Stimulated activated CD4-positive, alpha-beta T cell treated with anti-CD3 and anti-CD28 coated beads, Interleukin-4, amount 100 ng/mL, for 24 hours (primary cell): ENCODE data around the gene PPM1F.

Experiments
- DNase-seq: peaks from one replicate; pipeline ENCODE4 v3.0.0-alpha.2; 2020

The PPM1F gene

DNA sequence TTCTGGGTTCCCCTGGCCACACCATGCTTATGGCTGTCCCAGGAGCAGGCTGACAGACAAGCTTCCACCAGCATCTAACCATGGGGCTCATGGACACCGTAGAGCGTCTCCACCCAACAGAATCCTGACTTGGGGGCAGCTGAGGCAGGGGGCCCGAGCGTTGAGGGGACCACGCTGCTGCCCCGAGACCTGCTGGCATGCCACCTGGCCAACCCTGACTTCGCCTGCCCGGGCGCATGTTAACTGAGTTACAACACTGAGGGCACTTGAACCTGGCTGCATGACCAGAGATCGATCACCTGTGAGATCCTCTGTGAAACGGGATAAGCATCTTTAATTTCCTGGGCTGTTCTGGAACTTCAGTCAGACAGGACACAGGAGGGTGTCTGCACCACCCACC lies 13.7 kb downstream of the PPM1F start:
- DNase-seq, result no peak

- DNase-seq, result peak; percentile 91
Observed at GRCh38 chr22:21938071-21938822, 14.4 kb downstream of the PPM1F start.

DNA sequence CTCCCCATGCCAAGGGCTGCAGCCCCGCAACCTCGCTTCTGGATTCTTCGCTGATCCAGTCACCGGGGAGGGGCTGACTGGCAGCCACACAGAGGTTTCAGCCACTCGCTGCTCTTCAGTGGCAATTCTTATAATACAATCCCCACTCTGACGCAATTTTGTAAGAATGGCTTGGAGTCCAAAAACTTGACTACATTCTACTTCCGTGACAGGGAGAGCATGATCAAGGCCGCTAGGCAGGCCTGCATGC lies 14.9 kb downstream of the PPM1F start:
- DNase-seq, result no peak

DNA sequence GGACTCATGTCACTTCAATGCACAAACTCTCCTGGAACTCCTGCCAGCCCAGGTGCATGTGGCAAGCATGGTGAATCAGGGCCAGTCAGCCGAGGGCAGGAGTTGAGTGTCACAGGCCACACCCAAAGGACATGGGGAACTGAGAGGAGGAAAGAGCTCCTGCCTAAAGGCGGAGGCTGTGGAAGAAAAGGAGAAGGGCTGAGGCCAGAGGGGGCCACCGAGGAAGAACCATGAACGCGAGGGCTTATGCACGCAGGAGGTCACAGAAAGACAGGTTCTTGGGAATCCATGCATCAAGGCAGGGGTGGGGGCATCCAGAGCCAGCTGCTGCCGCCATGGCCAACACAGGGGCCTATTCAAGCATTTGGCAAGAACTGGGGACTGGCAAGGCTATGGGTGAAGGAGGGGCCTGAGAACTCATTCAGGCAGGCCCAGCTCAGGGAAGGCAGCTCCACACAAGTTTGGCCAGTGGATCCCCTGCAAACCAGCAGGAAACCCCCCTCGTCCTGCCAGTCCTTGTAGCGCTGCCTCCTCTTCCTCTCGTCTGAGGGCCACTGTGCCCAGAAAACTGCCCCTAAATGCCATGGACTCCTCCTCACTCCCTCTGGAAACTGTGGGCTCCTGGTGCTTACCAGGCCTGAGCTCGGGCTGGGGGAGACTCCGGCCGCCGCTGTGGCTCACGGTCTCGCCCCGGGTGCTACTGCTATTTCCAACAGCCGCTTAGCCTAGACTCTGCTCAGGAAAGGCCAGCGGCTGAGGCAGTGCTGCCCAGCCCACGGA lies 15.4 kb downstream of the PPM1F start:
- DNase-seq, result no peak

DNA sequence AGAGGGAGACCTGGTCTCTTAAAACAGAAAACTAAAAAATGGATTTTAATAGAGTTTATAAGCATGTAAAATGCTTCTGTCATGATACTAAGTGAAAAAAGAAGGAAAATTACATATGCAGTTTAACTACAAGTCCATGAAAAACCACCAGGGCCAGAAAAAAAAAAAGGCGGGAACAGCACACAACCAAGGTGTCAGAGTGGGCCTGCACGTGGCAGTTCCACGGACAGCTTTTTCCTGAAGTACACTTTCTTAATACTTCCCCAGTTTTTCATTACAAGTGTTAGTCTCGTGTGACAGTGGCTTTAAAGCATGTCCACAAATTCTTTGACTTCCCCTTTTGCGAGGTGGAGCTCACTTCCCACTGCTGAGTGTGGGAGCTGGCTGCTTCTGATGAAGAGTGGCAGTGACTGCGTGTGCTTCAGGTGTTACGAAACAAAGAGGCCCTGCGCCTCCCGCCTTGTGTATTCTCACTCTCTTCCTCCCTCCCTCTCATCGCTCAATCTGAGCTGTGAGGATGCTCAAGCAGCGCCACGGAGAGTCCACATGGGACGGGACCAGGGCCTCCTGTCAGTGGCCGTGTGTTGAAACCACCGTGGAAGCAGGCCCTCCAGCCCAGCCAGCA lies 16.4 kb downstream of the PPM1F start:
- DNase-seq, result no peak

- no peak for DNase-seq
Observed at GRCh38 chr22:21933910-21934309, 18.7 kb downstream of the PPM1F start.

- no peak for DNase-seq
Observed at GRCh38 chr22:21933413-21933812, 19.2 kb downstream of the PPM1F start.

GRCh38 chr22:21932347-21932746 lies 20.3 kb downstream of the PPM1F start:
- DNase-seq, result no peak

DNA sequence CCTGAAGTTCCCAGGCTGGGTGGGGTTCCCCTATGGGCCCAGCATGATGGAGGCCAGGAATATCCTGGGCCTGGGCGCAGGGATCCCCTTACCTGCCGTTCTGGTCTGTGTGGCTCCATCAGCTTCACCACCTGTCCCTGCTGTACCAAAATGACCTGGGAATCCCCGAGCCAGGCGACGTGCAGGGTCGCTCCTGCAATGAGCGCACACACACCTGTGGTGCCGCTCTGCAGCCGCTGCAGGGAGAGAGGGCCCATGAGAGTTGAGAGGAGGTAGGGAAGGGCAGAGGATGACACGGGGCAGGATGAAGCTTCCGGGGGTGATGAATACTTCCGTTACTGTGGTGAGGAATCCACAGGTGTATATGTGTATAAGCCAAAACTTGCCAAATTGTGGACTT lies 21.6 kb downstream of the PPM1F start:
- DNase-seq, result no peak

DNA sequence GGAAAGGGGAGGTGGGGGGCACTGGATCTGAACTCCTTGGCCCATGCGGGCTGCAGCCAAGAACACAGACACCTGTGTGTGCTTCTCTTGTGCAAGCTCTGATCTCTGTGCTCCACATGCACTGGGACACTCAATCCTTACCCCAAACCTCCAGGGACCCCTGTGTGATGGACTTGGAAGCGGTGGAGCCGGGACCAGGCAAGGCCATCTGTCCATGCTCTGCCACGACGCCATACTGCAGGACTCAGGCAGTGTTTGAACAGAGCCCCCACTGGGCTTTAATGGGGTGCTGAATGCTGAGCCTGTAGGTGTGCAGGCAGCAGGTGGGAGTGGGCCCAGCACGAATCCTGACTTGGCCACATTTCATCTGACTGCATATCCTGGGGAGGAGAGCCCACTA lies 23.4 kb downstream of the PPM1F start:
- DNase-seq, result no peak

GRCh38 chr22:21928048-21928447 lies 24.6 kb downstream of the PPM1F start:
- DNase-seq, result no peak

- DNase-seq, result no peak
Observed at GRCh38 chr22:21927174-21927823, 25.3 kb downstream of the PPM1F start.

GRCh38 chr22:21926728-21927127 lies 25.9 kb downstream of the PPM1F start:
- DNase-seq, result no peak

DNA sequence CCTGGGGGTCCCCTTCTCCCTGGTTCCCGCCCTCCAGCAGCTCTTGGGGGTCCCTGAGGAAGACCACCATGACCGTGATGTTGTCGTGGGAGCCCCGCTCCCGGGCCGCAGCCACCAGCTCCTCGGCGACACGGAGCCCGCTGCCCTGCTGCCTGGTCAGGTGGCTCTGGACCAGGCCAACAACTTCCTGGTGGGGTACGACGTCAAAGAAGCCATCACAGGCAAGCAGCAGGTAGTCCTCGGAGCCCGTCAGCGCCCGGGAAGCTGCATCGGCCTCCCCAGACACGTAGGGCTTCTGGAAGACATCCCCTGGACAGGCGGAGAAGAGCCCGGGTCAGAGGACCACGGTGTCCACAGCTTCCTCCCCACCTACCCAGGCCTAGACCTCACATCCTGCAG lies 29.5 kb downstream of the PPM1F start:
- no peak for DNase-seq

DNA sequence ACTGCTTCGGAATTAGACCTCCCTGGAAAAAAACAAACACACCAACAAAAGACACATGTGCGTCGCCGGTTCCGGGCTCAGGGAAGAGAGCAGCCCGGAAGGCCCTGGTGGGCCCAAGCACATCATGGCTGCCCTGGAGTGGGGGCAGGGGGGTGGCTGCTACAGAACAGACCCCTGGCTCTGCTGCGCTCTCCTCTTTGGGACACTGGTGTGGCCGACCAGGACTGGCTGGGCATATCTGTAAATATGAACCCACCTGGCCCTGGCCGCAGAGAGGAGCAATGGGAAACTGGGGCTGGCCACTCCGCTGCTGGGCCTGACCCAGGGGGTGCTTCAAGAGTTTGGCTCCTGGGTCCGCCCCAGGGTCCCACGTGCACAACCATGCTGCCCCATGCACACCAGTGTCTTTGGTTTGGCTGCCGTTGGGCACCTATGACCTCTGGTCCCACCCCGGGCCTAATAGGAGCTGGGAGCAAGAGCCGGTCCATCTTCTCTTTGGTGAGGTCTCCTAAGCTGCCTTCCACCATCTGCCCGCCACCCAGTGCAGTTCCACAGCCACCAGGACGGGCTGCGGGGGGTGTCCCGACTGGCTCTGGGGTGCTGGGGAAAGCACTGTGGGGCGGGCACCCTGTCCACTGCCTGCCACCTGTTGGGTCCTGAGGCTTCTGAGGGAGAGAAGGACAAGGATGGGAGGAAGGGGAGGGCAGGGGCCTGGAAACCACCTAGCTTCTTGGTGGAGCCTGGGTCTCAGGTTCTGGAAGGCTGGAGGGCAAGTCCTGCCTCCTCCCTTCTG lies 30.1 kb downstream of the PPM1F start:
- DNase-seq, result no peak

GRCh38 chr22:21921729-21922128 lies 30.9 kb downstream of the PPM1F start:
- DNase-seq, result no peak

DNA sequence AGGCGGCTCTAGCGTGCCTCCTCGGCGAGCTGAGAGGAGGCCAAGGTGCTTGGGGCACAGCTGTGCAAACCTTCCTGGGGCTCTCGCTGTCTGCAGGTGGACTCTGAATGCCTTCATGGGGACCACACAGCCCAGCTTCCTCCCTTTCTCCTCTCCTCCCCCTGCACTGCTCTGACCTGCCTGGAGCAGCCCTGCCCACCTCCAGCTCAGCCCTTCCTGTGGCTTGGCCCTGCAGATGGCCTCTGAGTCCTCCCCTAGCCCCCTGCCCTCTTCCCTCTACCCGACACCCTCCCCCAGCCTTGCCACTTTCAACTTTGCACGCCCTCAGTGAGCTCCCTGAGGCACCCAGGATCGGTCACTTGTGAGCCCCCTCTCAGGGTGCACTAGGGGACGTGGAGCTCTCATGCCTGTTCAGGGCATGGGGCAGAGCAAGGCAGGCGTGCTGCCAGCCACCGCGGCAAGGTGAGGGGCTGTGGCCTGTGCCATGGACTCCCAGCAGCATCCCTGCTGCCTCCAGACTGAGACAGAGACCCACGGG lies 31.4 kb downstream of the PPM1F start:
- DNase-seq, result no peak

DNA sequence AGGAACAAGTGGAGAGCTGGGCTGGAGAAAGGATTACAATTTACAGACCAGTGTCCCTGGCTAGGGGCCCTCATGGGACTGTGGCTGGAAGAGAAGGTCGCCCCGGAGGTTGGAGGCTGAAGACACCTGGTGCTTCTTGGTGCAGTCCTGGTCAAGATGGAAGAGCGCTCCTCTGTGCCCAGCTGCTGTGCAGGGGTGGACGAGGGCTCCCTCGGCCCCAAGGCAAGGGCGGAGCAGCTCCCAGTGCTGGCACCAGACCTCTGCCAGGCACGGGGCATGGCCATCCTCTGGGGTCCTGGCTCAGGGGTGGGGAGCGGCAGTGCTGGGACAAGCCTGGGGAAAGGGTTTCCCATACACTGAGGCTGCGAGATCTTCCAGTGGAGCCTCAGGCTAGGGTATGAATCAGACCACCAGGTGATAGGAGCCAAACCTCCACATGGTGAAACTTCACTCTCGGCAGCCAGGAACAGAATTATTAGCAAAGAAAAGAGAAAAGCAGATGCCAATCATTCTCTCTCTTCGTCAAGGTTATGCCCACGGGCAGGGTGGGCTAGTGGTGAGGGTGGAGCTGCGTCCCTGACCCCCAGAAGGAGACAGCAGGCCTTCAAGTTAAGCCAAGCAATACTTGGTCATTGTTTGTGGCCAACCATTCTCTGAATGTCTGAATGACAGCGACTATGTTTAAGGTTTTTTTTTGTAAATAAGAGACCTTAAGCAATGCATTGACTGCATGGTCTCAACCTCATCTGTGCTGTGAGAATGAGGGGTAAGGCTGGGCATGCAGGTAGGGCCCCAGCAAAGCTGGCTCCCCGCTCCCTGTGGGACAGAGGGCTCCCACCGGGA lies 32.1 kb downstream of the PPM1F start:
- DNase-seq, result no peak

- DNase-seq, result no peak
Observed at GRCh38 chr22:21919526-21920307, 32.9 kb downstream of the PPM1F start.

GRCh38 chr22:21918466-21919185 lies 34.0 kb downstream of the PPM1F start:
- DNase-seq, result no peak
